OCI-LY1 (cell line): Measurements from ENCODE around the gene YBX2.

ENCODE experiments used
- H2AFZ ChIP-seq: fragments of 200-600 bp; sonication (generic), shearing (Covaris generic); 2 replicates; pipeline ENCODE4 v1.6.0; 2014; ENCODE audit warnings: antibody characterized with exemption, mild to moderate bottlenecking, low read length
- H3F3A ChIP-seq: fragments of 200-600 bp; sonication (generic), shearing (Covaris generic); 2 replicates; pipeline ENCODE4 v1.6.0; 2014; ENCODE audit warnings: mild to moderate bottlenecking, antibody characterized with exemption, low read length, moderate library complexity; ENCODE audit not compliant: insufficient read depth
- H3K27ac ChIP-seq: fragments of 200-600 bp; sonication (generic); 2 replicates; pipeline ENCODE4 v1.5.1; 2014; ENCODE audit warnings: low read length, mixed run types, mild to moderate bottlenecking, low read depth; ENCODE audit not compliant: poor library complexity, severe bottlenecking
- H3K27me3 ChIP-seq: fragments of 200-600 bp; sonication (generic); 2 replicates; pipeline ENCODE4 v1.6.0; 2014; ENCODE audit warnings: antibody characterized with exemption, mild to moderate bottlenecking, low read length, moderate library complexity; ENCODE audit not compliant: insufficient read depth
- H3K36me3 ChIP-seq: fragments of 200-600 bp; sonication (generic); 2 replicates; pipeline ENCODE4 v1.6.1; 2014; ENCODE audit warnings: mild to moderate bottlenecking, antibody characterized with exemption, low read length, moderate library complexity, mixed read lengths; ENCODE audit not compliant: insufficient read depth
- H3K4me1 ChIP-seq: fragments of 200-600 bp; sonication (generic); 2 replicates; pipeline ENCODE4 v1.5.1; 2014; ENCODE audit warnings: mild to moderate bottlenecking, low read length, moderate library complexity; ENCODE audit not compliant: insufficient read depth, severe bottlenecking
- H3K4me2 ChIP-seq: fragments of 200-600 bp; sonication (generic), shearing (Covaris generic); 2 replicates; pipeline ENCODE4 v1.6.1; 2014; ENCODE audit warnings: low read length
- H3K4me3 ChIP-seq: fragments of 200-600 bp; sonication (generic); 2 replicates; pipeline ENCODE4 v1.5.1; 2014; ENCODE audit warnings: low read length, low read depth, mild to moderate bottlenecking, mixed read lengths; ENCODE audit not compliant: poor library complexity, severe bottlenecking
- H3K79me2 ChIP-seq: fragments of 200-600 bp; shearing (Covaris generic); 2 replicates; pipeline ENCODE4 v1.6.1; 2016; ENCODE audit warnings: mixed run types, low read length, mixed read lengths; ENCODE audit not compliant: insufficient read depth
- H3K9ac ChIP-seq: fragments of 200-600 bp; sonication (generic), shearing (Covaris generic); 2 replicates; pipeline ENCODE4 v1.6.1; 2014; ENCODE audit warnings: mild to moderate bottlenecking, low read length, mixed read lengths
- H3K9me2 ChIP-seq: fragments of 200-600 bp; sonication (generic), shearing (Covaris generic); 2 replicates; pipeline ENCODE4 v1.6.1; 2014; ENCODE audit warnings: low read depth, mild to moderate bottlenecking, low read length, mixed read lengths
- H3K9me3 ChIP-seq: fragments of 200-600 bp; shearing (Covaris generic); 2 replicates; pipeline ENCODE4 v1.6.1; 2014; ENCODE audit warnings: low read length, mixed read lengths
- H4K20me1 ChIP-seq: fragments of 200-600 bp; sonication (generic), shearing (Covaris generic); 2 replicates; pipeline ENCODE4 v1.6.0; 2016; ENCODE audit warnings: mild to moderate bottlenecking, low read length; ENCODE audit not compliant: insufficient read depth
- CTCF ChIP-seq: fragments of 200-600 bp; sonication (generic), shearing (Covaris generic); IDR thresholded peaks from 2 replicates; pipeline ENCODE4 v1.5.1; 2017; ENCODE audit warnings: mild to moderate bottlenecking, antibody characterized with exemption, low read length, moderate library complexity, mixed read lengths
- EZH2 ChIP-seq: fragments of 200-600 bp; sonication (generic), shearing (Covaris generic); IDR thresholded peaks from 2 replicates; pipeline ENCODE4 v1.8.0; 2017; ENCODE audit warnings: borderline replicate concordance, mixed run types, mild to moderate bottlenecking, antibody characterized with exemption, low read length, moderate library complexity, mixed read lengths

The YBX2 gene

GRCh38 chr17:7294614-7295153 is at the start of gene YBX2:
TSS of gene YBX2 (minus strand) at chr17:7294639. CDS start at chr17:7294500, 139 bp downstream.
- Histone ChIP-seq H3F3A (no peaks in the 10 kb centered on the region), H3K79me2 (no peaks in the 10 kb centered on the region), H2AFZ (no peak within 1 kb of the TSS), H3K9me2 (no peaks in the 10 kb centered on the region), H3K27ac (no peak within 1 kb of the TSS), H3K27me3 (no peaks in the 10 kb centered on the region), H3K9me3 (no peaks in the 10 kb centered on the region), H3K4me3 (peak within 1 kb of the TSS; percentile 38), H3K4me2 (peak within 1 kb of the TSS; percentile 63), H3K36me3 (no peaks in the 10 kb centered on the region), H3K9ac (no peak within 1 kb of the TSS), H3K4me1 (peaks cover 19% of the 10 kb centered on the region), H4K20me1 (no peaks in the 10 kb centered on the region)
- TF ChIP-seq CTCF (no peak), EZH2 (no peak)

- H2AFZ ChIP-seq = no peak overlapping the region
- no peaks in the 10 kb centered on the region for H3K4me1 ChIP-seq
- no peaks in the 10 kb centered on the region for H3F3A ChIP-seq
- H3K79me2 ChIP-seq = no peaks in the 10 kb centered on the region
- H3K9me2 ChIP-seq = no peaks in the 10 kb centered on the region
- H3K27me3 ChIP-seq = no peaks in the 10 kb centered on the region
- no peak overlapping the region for H3K27ac ChIP-seq
- H3K9me3 ChIP-seq = no peaks in the 10 kb centered on the region
- no peak overlapping the region for H3K4me2 ChIP-seq
- H4K20me1 ChIP-seq = no peaks in the 10 kb centered on the region
- no peak overlapping the region for H3K9ac ChIP-seq
- no peak for TF ChIP-seq EZH2
- no peak for TF ChIP-seq CTCF
- peaks cover 37% of the 10 kb centered on the region for H3K36me3 ChIP-seq
- no peak overlapping the region for H3K4me3 ChIP-seq
These were observed 48.8 kb upstream of the YBX2 start for GRCh38 chr17:7343250-7343649.

DNA sequence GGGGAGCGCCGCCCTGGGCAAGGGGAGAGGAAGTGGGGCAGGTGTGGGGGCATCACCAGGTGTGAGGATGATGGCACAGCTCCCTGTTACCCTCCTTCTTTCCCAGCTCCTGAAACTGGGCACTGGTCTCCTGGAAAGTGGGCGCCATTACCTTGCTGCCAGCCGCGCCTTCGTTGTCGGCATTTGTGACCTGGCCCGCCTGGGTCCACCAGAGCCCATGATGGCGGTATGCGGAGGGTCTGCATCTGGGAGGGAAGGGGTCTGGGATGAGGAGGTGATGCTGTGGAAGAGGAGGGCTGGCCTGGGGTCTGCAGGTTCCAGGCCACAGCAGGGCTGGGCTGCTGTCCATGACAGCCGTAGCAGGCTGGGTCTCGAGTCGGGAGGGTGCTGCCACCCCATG is 47.4 kb upstream of the YBX2 start:
- Histone ChIP-seq H3K4me2 (no peak overlapping the region), H3K4me1 (peaks cover 11% of the 10 kb centered on the region), H4K20me1 (no peaks in the 10 kb centered on the region), H3K27ac (no peak overlapping the region), H3K36me3 (peaks cover 28% of the 10 kb centered on the region), H3K79me2 (no peaks in the 10 kb centered on the region), H3K4me3 (no peak overlapping the region), H3F3A (no peaks in the 10 kb centered on the region), H2AFZ (no peak overlapping the region), H3K27me3 (no peaks in the 10 kb centered on the region), H3K9me2 (no peaks in the 10 kb centered on the region), H3K9ac (no peak overlapping the region), H3K9me3 (no peaks in the 10 kb centered on the region)
- TF ChIP-seq CTCF = no peak
- TF ChIP-seq EZH2 = no peak
